ENCODE data around the gene SLC37A1. TPM values are rescaled to one million over a fixed set of nuclear protein-coding genes. Genes with fewer than 3 reads are reported as not detected.

Gene SLC37A1
- total RNA-seq, 4 donors from 2014 or later, result 4.0 to 5.8 (median 5.1) TPM

GRCh38 chr21:42468491-42469131 is 45.0 kb upstream of the SLC37A1 start:
- TF ChIP-seq CTCF (IDR thresholded peaks at IDR 0.05; ENCODE audit: low read depth), result no peak

GRCh38 chr21:42469272-42469671 is 44.4 kb upstream of the SLC37A1 start:
- no peak for TF ChIP-seq CTCF (IDR thresholded peaks at IDR 0.05; ENCODE audit: low read depth)

GRCh38 chr21:42471206-42471605 is 42.4 kb upstream of the SLC37A1 start:
- no peak for TF ChIP-seq CTCF (IDR thresholded peaks at IDR 0.05; ENCODE audit: low read depth)

- no peak for TF ChIP-seq CTCF (IDR thresholded peaks at IDR 0.05; ENCODE audit: low read depth)
Measured at GRCh38 chr21:42471716-42472330, 41.8 kb upstream of the SLC37A1 start.

- no peak for TF ChIP-seq CTCF (IDR thresholded peaks at IDR 0.05; ENCODE audit: low read depth)
Measured at GRCh38 chr21:42472521-42472920, 41.1 kb upstream of the SLC37A1 start.

GRCh38 chr21:42473498-42474042 is 40.1 kb upstream of the SLC37A1 start:
- TF ChIP-seq CTCF (IDR thresholded peaks at IDR 0.05; ENCODE audit: low read depth), result no peak

- TF ChIP-seq CTCF (IDR thresholded peaks at IDR 0.05; ENCODE audit: low read depth), result no peak
Measured at GRCh38 chr21:42474043-42474831, 39.4 kb upstream of the SLC37A1 start.

All from subcutaneous adipose tissue (tissue), 4 donors.